K562 (cell line): Measurements from ENCODE around the gene FANCC.

ENCODE experiments used
- EZH2 ChIP-seq: IDR thresholded peaks from 2 replicates; pipeline ENCODE4 v1.6.1; 2012; ENCODE audit warnings: low read depth, mild to moderate bottlenecking, inconsistent platforms, low read length, borderline replicate concordance
- SIN3A ChIP-seq, 2 experiments: fragments of 150-350 bp in 1 of 2; IDR thresholded peaks; 2 replicates each; pipeline ENCODE4 v1.6.1; 2011 to 2016; ENCODE audit warnings: borderline replicate concordance in 2 of 2, low read depth in 2 of 2, low read length in 2 of 2, mild to moderate bottlenecking in 2 of 2, moderate library complexity in 2 of 2; ENCODE audit not compliant: control insufficient read depth in 1 of 2
- ZNF785 ChIP-seq: fragments of 250-450 bp; sonication (Bioruptor Pico); IDR thresholded peaks from 2 replicates; pipeline ENCODE4 v1.4.0; 2020; ENCODE audit warnings: mild to moderate bottlenecking
- TF ChIP-seq, protein P1 (sequence below): sonication (generic); formaldehyde crosslinking; IDR thresholded peaks from 2 replicates; pipeline ENCODE4 v1.8.1; 2023; ENCODE audit warnings: mild to moderate bottlenecking, missing genetic modification reagents
- TF ChIP-seq, protein P2 (sequence below), 3 experiments: IDR thresholded peaks in 2 of 3; conservative IDR thresholded peaks in 1 of 3; 2 replicates each; pipeline ENCODE4 v1.5.1; 2011 to 2012; ENCODE audit warnings: low read length in 3 of 3, mild to moderate bottlenecking in 3 of 3, control low read depth in 2 of 3, improper control_type of control experiment in 1 of 3, inconsistent platforms in 1 of 3, low read depth in 1 of 3, mixed read lengths in 1 of 3, moderate library complexity in 1 of 3; ENCODE audit not compliant: insufficient read depth in 2 of 3
- TF ChIP-seq, protein P3 (sequence below): sonication (generic); formaldehyde crosslinking; IDR thresholded peaks from 2 replicates; pipeline ENCODE4 v1.8.1; 2023; ENCODE audit warnings: mild to moderate bottlenecking, missing genetic modification reagents, moderate library complexity

DNA sequence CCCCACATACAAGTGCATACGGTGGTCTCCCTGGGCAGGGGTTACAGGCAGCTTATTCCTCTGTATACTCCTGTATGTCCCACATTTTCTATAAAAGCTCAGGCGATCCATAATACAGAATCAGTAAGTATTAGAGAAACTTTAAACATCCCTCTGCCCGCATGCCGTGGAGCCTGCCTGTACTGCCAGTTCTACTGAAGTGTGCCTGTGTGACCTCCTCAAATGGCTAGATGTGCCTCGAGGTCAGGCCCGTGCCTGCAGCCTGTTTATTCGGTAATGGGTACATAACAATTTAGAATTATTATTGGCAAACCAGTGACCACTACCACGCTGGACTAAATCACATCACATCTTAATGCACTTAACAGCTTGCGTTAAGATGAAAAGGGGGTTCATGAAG, 190.8 kb downstream of the FANCC start:
- TF ChIP-seq EZH2 (no peak), ZNF785 (CRISPR knock-in tag) (no peak), SIN3A (IDR thresholded peaks at IDR 0.05; ENCODE audit: borderline replicate concordance in 2 of 2, control insufficient read depth in 1 of 2, low read depth in 2 of 2, low read length in 2 of 2) (no peak)
- TF ChIP-seq, protein P1, sequence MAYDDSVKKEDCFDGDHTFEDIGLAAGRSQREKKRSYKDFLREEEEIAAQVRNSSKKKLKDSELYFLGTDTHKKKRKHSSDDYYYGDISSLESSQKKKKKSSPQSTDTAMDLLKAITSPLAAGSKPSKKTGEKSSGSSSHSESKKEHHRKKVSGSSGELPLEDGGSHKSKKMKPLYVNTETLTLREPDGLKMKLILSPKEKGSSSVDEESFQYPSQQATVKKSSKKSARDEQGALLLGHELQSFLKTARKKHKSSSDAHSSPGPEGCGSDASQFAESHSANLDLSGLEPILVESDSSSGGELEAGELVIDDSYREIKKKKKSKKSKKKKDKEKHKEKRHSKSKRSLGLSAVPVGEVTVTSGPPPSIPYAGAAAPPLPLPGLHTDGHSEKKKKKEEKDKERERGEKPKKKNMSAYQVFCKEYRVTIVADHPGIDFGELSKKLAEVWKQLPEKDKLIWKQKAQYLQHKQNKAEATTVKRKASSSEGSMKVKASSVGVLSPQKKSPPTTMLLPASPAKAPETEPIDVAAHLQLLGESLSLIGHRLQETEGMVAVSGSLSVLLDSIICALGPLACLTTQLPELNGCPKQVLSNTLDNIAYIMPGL (CRISPR knock-in tag): no peak
- TF ChIP-seq, protein P2, sequence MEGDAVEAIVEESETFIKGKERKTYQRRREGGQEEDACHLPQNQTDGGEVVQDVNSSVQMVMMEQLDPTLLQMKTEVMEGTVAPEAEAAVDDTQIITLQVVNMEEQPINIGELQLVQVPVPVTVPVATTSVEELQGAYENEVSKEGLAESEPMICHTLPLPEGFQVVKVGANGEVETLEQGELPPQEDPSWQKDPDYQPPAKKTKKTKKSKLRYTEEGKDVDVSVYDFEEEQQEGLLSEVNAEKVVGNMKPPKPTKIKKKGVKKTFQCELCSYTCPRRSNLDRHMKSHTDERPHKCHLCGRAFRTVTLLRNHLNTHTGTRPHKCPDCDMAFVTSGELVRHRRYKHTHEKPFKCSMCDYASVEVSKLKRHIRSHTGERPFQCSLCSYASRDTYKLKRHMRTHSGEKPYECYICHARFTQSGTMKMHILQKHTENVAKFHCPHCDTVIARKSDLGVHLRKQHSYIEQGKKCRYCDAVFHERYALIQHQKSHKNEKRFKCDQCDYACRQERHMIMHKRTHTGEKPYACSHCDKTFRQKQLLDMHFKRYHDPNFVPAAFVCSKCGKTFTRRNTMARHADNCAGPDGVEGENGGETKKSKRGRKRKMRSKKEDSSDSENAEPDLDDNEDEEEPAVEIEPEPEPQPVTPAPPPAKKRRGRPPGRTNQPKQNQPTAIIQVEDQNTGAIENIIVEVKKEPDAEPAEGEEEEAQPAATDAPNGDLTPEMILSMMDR (IDR thresholded peaks at IDR 0.05 in 2 of 3, conservative IDR thresholded peaks at IDR 0.05 in 1 of 3; ENCODE audit: insufficient read depth in 2 of 3, low read depth in 1 of 3, low read length in 3 of 3): no peak
- TF ChIP-seq, protein P3, sequence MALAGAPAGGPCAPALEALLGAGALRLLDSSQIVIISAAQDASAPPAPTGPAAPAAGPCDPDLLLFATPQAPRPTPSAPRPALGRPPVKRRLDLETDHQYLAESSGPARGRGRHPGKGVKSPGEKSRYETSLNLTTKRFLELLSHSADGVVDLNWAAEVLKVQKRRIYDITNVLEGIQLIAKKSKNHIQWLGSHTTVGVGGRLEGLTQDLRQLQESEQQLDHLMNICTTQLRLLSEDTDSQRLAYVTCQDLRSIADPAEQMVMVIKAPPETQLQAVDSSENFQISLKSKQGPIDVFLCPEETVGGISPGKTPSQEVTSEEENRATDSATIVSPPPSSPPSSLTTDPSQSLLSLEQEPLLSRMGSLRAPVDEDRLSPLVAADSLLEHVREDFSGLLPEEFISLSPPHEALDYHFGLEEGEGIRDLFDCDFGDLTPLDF (CRISPR knock-in tag): no peak
